HepG2 (cell line): ENCODE measurements around the gene HDAC10. TPM values are rescaled to one million over a fixed set of nuclear protein-coding genes. Genes with fewer than 3 reads are reported as not detected.

ENCODE experiments used
- ATAC-seq: fragments of 200-7000 bp; cut with Tn5 transposase; 3 replicates; pipeline ENCODE4 v1.9.1; 2020; ENCODE audit warnings: mild to moderate bottlenecking, moderate library complexity
- BruUV-seq: library from RNA; stranded (reverse); fragments of 400-500 nt; replicated peaks from 2 replicates; lab custom pipeline; 2021; lab: Mats Ljungman, UMichigan
- CTCF ChIA-PET: fragments of 300-600 bp; formaldehyde crosslinking; extraction: SDS; loops from one replicate; lab custom pipeline; 2021; ENCODE audit warnings: low total read pairs, inconsistent platforms, low intra/inter-chr PET ratio; lab: Yijun Ruan, JAX
- POLR2A ChIA-PET: fragments of 350-600 bp; sonication (Branson Sonifier 250); formaldehyde crosslinking; loops from one replicate; lab custom pipeline; 2020; ENCODE audit warnings: antibody characterized with exemption, inconsistent platforms; lab: Yijun Ruan, JAX
- DNase-seq: peaks from one replicate; pipeline ENCODE4 v3.0.0-alpha.2; 2015; ENCODE audit warnings: low spot score
- FAIRE-seq: peaks from 3 replicates; lab custom pipeline; 2011; peaks lifted over from hg19 to GRCh38; lab: Jason Lieb, UNC
- H2AFZ ChIP-seq: one replicate; pipeline ENCODE4 v1.6.1; 2011; ENCODE audit warnings: low read length, inconsistent platforms
- H3K27ac ChIP-seq: fragments of 300-600 bp; 3 replicates; pipeline ENCODE4 v1.8.0; 2011; ENCODE audit warnings: mixed run types, mild to moderate bottlenecking, mixed read lengths, low read length, inconsistent platforms; ENCODE audit not compliant: insufficient read depth; ENCODE audit errors: extremely low read length
- H3K27me3 ChIP-seq, 2 experiments: fragments of 200-600 bp in 1 of 2; 2 replicates in 1 of 2; 3 replicates in 1 of 2; pipeline versions ENCODE4 v1.6.0 to v1.8.0; 2011; ENCODE audit warnings: low read length in 2 of 2, mild to moderate bottlenecking in 2 of 2, moderate library complexity in 2 of 2, inconsistent platforms in 1 of 2; ENCODE audit not compliant: insufficient read depth in 2 of 2, control insufficient read depth in 1 of 2
- H3K36me3 ChIP-seq, 2 experiments: fragments of 200-600 bp in 1 of 2; replicated peaks in 1 of 2; 2 replicates in 1 of 2; 3 replicates in 1 of 2; pipeline versions ENCODE4 v1.5.1 to v1.8.0; 2011; ENCODE audit warnings: low read length in 2 of 2, inconsistent platforms in 1 of 2; ENCODE audit not compliant: insufficient read depth in 2 of 2, control insufficient read depth in 1 of 2
- H3K4me1 ChIP-seq: 2 replicates; pipeline ENCODE4 v1.5.1; 2012; ENCODE audit warnings: low read length, inconsistent platforms; ENCODE audit not compliant: insufficient read depth
- H3K4me2 ChIP-seq: 2 replicates; pipeline ENCODE4 v1.6.0; 2011; ENCODE audit warnings: low read depth, low read length, inconsistent platforms
- H3K4me3 ChIP-seq, 3 experiments: fragments of 200-600 bp in 1 of 3; sonication (generic), shearing (Covaris generic) in 1 of 3; replicated peaks in 1 of 3; 2 replicates each; pipeline ENCODE4 v1.5.1; 2011 to 2016; ENCODE audit warnings: low read length in 3 of 3, inconsistent platforms in 2 of 3, low read depth in 2 of 3, mild to moderate bottlenecking in 2 of 3, control low read depth in 1 of 3, mixed read lengths in 1 of 3; ENCODE audit not compliant: insufficient read depth in 1 of 3
- H3K79me2 ChIP-seq: one replicate; pipeline ENCODE4 v1.6.1; 2011; ENCODE audit warnings: low read length, inconsistent platforms; ENCODE audit not compliant: insufficient read depth
- H3K9ac ChIP-seq: 2 replicates; pipeline ENCODE4 v1.6.0; 2011; ENCODE audit warnings: mild to moderate bottlenecking, low read depth, low read length, inconsistent platforms; ENCODE audit not compliant: insufficient read depth
- H3K9me3 ChIP-seq: 2 replicates; pipeline ENCODE4 v1.5.1; 2012; ENCODE audit warnings: mild to moderate bottlenecking, low read length
- H4K20me1 ChIP-seq: 2 replicates; pipeline ENCODE4 v1.6.0; 2011; ENCODE audit warnings: inconsistent platforms, mild to moderate bottlenecking, low read length, moderate library complexity; ENCODE audit not compliant: insufficient read depth
- HHEX ChIP-seq: IDR thresholded peaks from 2 replicates; pipeline ENCODE4 v1.6.1; 2016; ENCODE audit warnings: control low read depth
- PHF5A ChIP-seq: IDR thresholded peaks from one replicate; pipeline ENCODE4 v1.6.1; 2018; ENCODE audit warnings: low read depth, missing genetic modification reagents; ENCODE audit not compliant: unreplicated experiment
- RBFOX2 ChIP-seq: fragments of 200-400 bp; formaldehyde crosslinking; IDR thresholded peaks from 2 replicates; pipeline ENCODE4 v1.6.1; 2017; ENCODE audit warnings: low read depth, mild to moderate bottlenecking, low read length
- REPIN1 ChIP-seq: sonication (generic); formaldehyde crosslinking; IDR thresholded peaks from 2 replicates; pipeline ENCODE4 v1.8.0; 2022; ENCODE audit warnings: missing genetic modification reagents, low read depth, mild to moderate bottlenecking, borderline replicate concordance
- ZBTB43 ChIP-seq: sonication (generic); formaldehyde crosslinking; conservative IDR thresholded peaks from 2 replicates; pipeline ENCODE4 v1.4.0; 2020; ENCODE audit warnings: missing genetic modification reagents
- ZNF121 ChIP-seq: sonication (generic); formaldehyde crosslinking; IDR thresholded peaks from 2 replicates; pipeline ENCODE4 v1.5.0; 2020; ENCODE audit warnings: mild to moderate bottlenecking, missing genetic modification reagents
- WGBS: methylation state at CpG from one replicate; pipeline ENCODE4 v1.1.6; 2017; ENCODE audit warnings: low lambda C conversion rate; 5-methylcytosine and 5-hydroxymethylcytosine counted together
- in situ Hi-C: cut with HindIII; loops from 2 replicates; pipeline ENCODE4 v1.10.0; 2017; ENCODE audit warnings: low pct_unique_long_range_greater_than_20kb; ENCODE audit not compliant: extremely low pct_ligation_motif_present
- intact Hi-C: fragments of 100-400 bp; cut with micrococcal nuclease; formaldehyde crosslinking; loops from one replicate; pipeline ENCODE4 v1.10.0; 2022; ENCODE audit not compliant: unreplicated experiment
- polyA plus RNA-seq, 8 experiments: library from polyadenylated mRNA; depleted of rRNA in 3 of 8; stranded (reverse) in 7 of 8; unstranded in 1 of 8; fragments of >200 nt; fragmentation: Illumina TruSeq in 4 of 8; extraction: Trizol in 4 of 8; gene quantifications; 2 replicates each; pipeline versions ENCODE4 v1.2.1 to v1.2.3, GENCODE V29; 2011 to 2016; ENCODE audit warnings: low read depth in 4 of 8, missing spikeins in 1 of 8, mixed read lengths in 1 of 8; ENCODE audit not compliant: insufficient read depth in 1 of 8
- total RNA-seq, 5 experiments: library from RNA; depleted of rRNA; stranded (reverse); fragments of >200 nt; fragmentation: Illumina TruSeq; extraction: Trizol; gene quantifications; 2 replicates each; pipeline ENCODE4 v1.2.3, GENCODE V29; 2016; ENCODE audit warnings: low read depth in 1 of 5

HDAC10 gene
- total and polyA plus RNA-seq, 2 of the 13 experiments (the other 11 are each of a cell fraction or from before 2014, with no cell fraction given), result 13.9 to 14.9 TPM

GRCh38 chr22:50255099-50255498 lies 4.0 kb upstream of the HDAC10 start:
- no peak overlapping the region for H3K27ac ChIP-seq
- FAIRE-seq (no peak), DNase-seq (no peak), ATAC-seq (no peak)
- BruUV-seq, result no TSS peak
- H3K27me3 ChIP-seq, result no peaks in the 10 kb centered on the region
- ChIA-PET CTCF (no interaction called here), POLR2A (no interaction called here)
- peaks cover 3% of the 10 kb centered on the region in 2 experiments; a peak in 1 of 5 replicates for H3K36me3 ChIP-seq
- no peak overlapping the region for H3K4me3 ChIP-seq
- TF ChIP-seq ZNF121 (CRISPR knock-in tag) (no peak), ZBTB43 (no peak), RBFOX2 (0 out of 2 replicates have a peak, but pooled peaks have one; percentile 14), HHEX (no peak)
- 99% methylated on average over 12 of the region's 19 CpGs for WGBS
- no peak overlapping the region for H3K4me2 ChIP-seq
- intact Hi-C loops (no loop called here), in situ Hi-C loops (no loop called here)
- no peaks in the 10 kb centered on the region for H4K20me1 ChIP-seq
- peaks cover 39% of the 10 kb centered on the region for H3K4me1 ChIP-seq
- H2AFZ ChIP-seq, result no peak overlapping the region
- H3K9me3 ChIP-seq, result no peaks in the 10 kb centered on the region
- no peak overlapping the region for H3K9ac ChIP-seq
- H3K79me2 ChIP-seq, result peaks cover 2% of the 10 kb centered on the region

GRCh38 chr22:50253941-50254340 lies 2.9 kb upstream of the HDAC10 start:
- FAIRE-seq (no peak), ATAC-seq (no peak), DNase-seq (no peak)
- H3K4me3 ChIP-seq, result no peak overlapping the region
- no peaks in the 10 kb centered on the region for H3K27me3 ChIP-seq
- no peak overlapping the region for H3K9ac ChIP-seq
- intact Hi-C loops (no loop called here), in situ Hi-C loops (no loop called here)
- no peak overlapping the region for H3K27ac ChIP-seq
- H4K20me1 ChIP-seq, result no peaks in the 10 kb centered on the region
- no peak overlapping the region for H2AFZ ChIP-seq
- H3K79me2 ChIP-seq, result peaks cover 3% of the 10 kb centered on the region
- BruUV-seq, result no TSS peak
- CTCF ChIA-PET, result no interaction called here
- WGBS, result 100% methylated on average over 1 of the region's 8 CpGs
- peaks cover 46% of the 10 kb centered on the region for H3K4me1 ChIP-seq
- H3K4me2 ChIP-seq, result no peak overlapping the region
- H3K36me3 ChIP-seq, result peaks cover 3% of the 10 kb centered on the region in 2 experiments; a peak in 1 of 5 replicates
- no peaks in the 10 kb centered on the region for H3K9me3 ChIP-seq
- TF ChIP-seq PHF5A (no peak), REPIN1 (CRISPR knock-in tag) (no peak)
- POLR2A ChIA-PET, result no interaction called here
